ENCODE results near the gene SLC25A21.

DNA sequence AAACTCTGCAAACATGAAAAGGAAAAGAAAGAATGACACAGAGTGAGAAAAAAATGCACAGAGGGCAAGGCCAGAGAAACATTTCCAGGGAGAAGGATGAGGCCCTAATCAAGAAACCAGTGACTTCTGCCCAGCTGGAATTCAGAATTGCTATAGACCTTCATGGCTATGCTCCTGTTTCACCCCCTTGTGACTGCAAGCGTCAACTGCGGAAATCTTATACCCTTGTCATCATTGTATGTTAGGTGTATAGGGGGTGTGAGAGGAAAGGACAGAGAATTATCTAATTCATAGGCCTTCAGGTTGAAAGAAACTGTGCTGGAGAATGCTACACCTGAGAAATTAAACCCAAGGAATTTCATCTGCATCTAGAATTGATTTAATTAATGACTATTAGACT, 117.5 kb downstream of the SLC25A21 start:
- TF ChIP-seq, protein P1, sequence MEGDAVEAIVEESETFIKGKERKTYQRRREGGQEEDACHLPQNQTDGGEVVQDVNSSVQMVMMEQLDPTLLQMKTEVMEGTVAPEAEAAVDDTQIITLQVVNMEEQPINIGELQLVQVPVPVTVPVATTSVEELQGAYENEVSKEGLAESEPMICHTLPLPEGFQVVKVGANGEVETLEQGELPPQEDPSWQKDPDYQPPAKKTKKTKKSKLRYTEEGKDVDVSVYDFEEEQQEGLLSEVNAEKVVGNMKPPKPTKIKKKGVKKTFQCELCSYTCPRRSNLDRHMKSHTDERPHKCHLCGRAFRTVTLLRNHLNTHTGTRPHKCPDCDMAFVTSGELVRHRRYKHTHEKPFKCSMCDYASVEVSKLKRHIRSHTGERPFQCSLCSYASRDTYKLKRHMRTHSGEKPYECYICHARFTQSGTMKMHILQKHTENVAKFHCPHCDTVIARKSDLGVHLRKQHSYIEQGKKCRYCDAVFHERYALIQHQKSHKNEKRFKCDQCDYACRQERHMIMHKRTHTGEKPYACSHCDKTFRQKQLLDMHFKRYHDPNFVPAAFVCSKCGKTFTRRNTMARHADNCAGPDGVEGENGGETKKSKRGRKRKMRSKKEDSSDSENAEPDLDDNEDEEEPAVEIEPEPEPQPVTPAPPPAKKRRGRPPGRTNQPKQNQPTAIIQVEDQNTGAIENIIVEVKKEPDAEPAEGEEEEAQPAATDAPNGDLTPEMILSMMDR (IDR thresholded peaks at IDR 0.05), result no peak
- no peak for TF ChIP-seq POLR2A (IDR thresholded peaks at IDR 0.05)
